HG03575 (cell line): ENCODE results near the gene SATB1.

ENCODE experiments used
- ATAC-seq: cut with Tn5 transposase; IDR thresholded peaks from one replicate; pipeline ENCODE4 v1.9.1; 2021; ENCODE audit not compliant: unreplicated experiment, insufficient number of reproducible peaks, low FRiP score; ENCODE audit errors: extremely low read depth

The SATB1 gene

DNA sequence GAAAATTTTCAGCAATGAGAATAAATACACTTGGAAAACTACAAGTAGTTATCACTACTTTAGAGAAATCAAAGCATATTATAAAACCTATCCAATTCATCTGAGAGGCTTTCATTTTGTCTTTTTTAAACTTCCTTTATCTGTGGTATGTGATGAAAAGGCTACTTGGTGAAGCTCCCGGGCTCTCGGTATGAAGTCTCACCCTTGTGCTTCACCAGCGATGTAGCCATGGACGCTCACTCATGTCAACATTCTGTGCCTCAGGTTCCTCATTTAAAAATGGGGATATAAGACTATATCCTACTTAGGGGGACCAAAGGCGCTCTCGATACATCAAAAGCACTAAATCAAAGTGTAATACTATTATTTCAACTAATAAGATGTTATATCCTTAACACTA lies 14.9 kb downstream of the SATB1 start:
- no peak for ATAC-seq

DNA sequence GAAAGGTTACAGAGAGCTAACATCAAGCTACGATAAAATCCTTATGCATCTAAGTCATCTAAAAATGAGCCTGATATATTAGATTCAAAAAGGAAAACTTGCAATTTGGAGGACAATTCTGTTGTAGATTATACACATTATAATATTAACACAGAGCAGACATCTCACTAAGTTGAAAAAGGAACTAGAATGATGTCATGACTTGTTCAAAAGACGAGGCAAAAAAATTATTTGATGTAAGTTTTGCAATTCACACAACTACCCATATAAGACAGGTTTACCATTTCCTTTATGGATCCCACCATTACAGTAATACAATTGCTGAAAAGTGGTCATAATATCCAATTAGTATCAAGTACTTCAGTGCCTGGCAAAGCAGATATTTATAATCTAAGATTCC lies 15.9 kb downstream of the SATB1 start:
- no peak for ATAC-seq

DNA sequence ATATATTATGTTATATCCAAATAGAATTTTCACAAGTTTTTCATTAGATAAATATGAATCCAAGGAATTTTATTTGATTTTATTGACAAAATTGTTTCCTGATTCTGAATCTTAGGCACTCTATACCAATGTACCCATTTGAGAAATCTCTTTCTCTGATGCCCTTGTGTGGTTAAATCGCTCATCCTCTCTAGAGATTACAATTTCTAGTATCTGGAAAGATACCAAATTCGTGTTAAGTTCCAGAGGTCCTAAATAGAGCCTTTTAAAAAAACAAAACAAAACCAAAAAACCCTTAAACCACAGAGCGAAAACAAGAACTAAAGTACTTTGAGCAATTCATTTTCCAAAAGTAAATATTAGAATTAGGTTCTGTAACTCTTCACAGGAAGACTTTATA lies 20.0 kb downstream of the SATB1 start:
- ATAC-seq = no peak

GRCh38 chr3:18403061-18403460 lies 22.1 kb downstream of the SATB1 start:
- ATAC-seq = no peak

DNA sequence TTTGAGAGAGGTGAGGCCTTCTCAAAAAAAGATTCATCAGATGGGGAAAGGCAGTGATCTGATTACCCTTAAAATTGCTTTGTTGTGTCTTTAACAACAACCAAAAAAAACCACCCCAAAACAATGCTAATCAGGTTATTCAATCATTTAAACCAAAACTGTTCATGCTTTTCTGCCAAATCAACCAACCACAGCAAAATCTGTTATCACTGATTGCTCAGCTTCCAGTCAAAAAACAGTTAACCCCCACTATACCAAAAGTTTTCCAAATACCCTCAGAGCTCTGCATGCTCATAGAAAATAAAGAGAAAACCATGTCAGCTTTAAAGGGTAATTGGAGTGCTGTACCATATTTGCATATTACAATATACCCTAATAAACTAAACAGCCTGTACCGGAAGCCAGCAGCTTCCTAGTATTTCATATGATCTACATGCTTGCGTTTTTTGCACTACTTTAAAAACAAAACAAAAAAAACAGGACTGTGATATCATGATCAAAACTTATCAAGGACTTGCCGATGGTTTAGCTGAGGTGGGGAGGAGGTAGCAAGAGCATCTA lies 22.8 kb downstream of the SATB1 start:
- no peak for ATAC-seq

- ATAC-seq = no peak
Observed at GRCh38 chr3:18401300-18401961, 23.7 kb downstream of the SATB1 start.

DNA sequence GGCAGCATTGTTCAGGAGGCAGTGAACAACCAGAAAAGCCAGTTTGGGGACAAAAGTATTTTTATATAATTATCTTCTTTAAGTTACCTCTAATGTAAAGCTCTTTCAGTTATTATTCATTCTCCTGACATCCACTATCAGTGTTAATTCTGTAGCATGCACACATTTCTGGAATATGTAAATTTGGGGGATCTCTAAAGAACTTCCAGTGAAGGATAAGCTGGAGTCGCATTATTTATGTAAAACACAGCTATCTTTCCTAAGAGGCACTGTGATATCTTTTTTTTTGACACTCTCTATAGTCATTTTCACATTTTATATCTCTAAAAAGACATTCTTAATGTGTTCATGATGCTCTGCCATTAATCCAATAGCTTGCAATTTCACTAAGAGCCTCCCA lies 26.7 kb downstream of the SATB1 start:
- no peak for ATAC-seq

GRCh38 chr3:18396428-18396827 lies 28.7 kb downstream of the SATB1 start:
- no peak for ATAC-seq

GRCh38 chr3:18394384-18394995 lies 30.6 kb downstream of the SATB1 start:
- ATAC-seq = no peak

- no peak for ATAC-seq
Observed at GRCh38 chr3:18393906-18394305, 31.2 kb downstream of the SATB1 start.

DNA sequence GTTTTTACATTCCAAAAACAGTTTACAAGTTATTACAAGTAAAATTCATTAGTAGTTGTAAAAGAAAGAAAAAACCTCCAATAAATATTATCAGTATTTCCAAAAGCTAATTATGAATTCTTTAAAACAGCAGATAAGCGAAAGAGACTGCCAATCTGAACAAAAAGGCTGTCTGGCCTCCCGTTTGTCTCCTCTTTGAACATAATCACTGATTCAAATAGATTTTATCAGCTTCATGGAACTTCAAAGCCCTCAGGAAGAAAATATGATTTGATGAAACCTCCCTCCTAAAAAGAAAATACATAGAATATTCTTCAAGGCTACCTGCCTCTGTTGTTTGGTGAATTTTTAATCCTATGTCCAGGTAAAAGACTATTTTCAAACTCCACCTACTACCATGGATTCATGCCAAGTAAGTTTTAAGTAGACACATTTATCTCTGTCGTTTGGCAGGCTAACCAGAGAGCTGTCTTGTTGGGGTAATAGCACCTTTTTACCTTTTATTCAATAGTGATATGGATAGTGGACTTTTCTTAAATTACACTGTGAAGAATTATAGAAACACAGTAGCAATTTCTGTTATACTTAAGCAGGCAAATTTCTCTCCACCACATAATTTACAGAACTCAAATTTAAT lies 35.0 kb downstream of the SATB1 start:
- ATAC-seq = no peak

GRCh38 chr3:18389108-18389733 lies 35.9 kb downstream of the SATB1 start:
- no peak for ATAC-seq

DNA sequence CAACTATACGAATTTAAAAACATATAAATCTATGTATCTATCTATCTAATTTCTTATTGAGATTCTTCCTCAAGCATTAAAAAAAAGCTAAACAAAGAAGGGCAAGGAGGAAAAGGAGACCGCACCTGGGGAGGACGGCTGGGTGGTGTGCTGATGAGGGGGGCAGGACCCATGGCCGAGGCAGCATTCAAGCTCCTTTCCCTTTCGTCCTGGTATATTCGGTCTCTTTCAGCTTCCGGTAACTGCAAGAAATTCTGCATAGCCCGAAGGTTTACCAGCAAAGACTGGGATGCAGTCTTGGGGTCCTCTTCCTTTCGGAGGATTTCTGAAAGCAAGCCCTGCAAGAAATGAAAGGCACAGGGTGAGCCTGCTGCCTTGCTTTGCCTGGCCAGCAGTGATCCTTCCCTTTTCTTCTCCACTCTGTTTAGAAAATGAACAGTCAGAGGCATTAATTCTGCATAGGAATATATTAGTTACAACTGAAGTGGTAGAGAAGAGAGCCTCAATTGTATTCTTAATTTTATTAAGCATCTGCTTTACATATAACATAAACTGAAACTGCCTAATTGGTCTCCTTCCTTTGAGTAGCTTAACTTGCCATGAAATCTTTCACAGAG lies 38.8 kb downstream of the SATB1 start:
- ATAC-seq = no peak

GRCh38 chr3:18385706-18386105 lies 39.4 kb downstream of the SATB1 start:
- no peak for ATAC-seq

DNA sequence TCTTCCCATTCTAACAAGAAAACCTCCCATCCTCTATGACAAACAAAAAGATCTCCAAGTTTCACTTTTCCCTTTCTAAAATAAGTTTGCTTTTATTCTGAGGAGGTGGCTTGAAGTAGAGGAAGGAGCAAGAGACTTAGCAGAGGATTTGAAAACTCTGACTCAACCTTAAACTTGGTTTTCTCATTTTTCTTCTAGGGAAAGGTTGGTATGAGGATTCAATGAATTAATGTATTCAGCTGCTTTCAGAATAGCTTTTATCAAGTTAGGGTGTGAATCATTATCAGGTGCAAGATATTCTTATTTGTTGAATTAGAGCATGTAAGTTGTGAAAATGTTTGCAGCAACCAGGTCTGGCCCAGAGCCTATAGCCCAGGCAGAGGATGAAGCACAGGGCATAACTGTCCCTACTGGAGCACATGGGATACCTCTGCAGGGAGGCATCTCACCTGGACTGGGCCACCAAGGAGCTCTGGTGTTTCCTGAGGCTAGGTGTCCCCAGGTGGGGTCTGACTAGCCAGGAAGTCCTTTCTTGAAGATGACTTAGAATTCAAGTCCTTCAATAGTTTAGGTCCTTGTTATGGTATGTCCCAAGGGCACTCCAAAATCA lies 42.3 kb downstream of the SATB1 start:
- no peak for ATAC-seq

DNA sequence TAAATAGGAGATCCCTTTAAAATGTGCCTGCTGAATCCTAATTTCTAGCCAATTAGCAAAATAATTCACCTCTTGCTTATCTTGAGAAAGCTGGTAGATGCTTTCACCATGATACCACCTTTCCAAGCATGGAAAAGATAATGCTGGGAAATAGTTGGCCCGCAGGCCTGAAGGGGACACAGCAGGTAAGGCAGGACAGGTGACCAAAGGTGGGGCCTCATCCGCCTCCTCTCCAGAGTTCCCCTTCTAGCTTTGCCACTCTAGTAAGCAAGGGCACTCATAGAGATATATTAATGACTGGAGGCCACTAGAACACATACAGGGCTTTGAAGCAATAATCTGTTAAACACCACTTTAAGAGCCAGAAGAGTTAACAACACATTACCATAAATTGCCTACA lies 45.5 kb downstream of the SATB1 start:
- ATAC-seq = no peak

DNA sequence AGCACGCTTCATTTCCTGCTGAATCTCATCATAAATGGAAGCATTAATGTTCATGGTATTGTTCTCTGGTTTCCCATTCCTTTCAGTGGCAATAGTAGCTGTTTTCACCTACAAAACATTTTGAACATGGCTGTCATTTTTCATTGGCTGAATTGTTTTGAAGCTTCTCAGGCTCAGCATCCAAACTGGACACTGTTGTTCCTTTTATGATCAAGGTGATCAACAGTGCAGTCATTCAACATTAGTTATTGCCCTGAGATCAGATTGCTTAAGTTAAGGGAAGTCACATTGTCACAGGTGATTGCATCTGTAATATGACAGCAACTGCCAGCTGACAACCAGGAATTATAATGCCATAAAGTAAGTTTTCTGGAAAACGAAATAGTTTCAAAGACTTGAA lies 46.9 kb downstream of the SATB1 start:
- ATAC-seq = no peak

- ATAC-seq = no peak
Observed at GRCh38 chr3:18376682-18377081, 48.5 kb downstream of the SATB1 start.

DNA sequence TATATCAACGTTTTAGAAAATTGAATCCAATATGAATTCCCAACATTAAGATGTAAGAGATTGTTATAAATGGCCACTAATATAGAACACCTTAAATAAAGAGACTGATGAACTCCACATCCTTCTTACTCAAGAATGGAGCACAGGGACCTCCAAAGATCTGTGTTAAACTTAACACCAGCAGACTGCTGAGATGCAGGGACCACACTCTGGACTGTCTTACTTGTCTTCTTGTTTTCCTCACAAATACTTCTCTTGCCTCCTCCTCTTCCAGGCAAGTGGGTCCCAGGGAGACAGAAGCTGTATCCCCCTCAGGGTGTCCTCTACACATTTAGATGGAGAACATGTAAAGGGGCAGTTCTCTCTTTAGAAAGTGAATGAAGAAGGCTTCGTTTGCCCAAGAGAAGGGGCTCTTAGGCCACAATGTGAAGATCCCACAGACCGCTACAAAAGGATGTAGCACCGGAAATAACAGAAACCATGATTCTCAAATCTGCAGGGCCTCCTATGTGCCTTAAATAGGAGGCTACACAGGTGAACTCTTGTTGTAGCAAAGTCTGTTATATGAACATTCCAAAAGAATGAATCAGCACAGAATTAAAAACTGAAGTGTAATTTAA lies 52.2 kb downstream of the SATB1 start:
- ATAC-seq = no peak
